NCI-H2029 treated with DMSO at 0.1 percent for 48 hours (cell line): ENCODE results near the gene TNS3.

Experiments
- DNase-seq: peaks from one replicate; lab custom pipeline; 2025; lab: John Stamatoyannopoulos, UW

TNS3 gene

GRCh38 chr7:47303014-47303694 lies 278.8 kb downstream of the TNS3 start:
- no peak for DNase-seq

DNA sequence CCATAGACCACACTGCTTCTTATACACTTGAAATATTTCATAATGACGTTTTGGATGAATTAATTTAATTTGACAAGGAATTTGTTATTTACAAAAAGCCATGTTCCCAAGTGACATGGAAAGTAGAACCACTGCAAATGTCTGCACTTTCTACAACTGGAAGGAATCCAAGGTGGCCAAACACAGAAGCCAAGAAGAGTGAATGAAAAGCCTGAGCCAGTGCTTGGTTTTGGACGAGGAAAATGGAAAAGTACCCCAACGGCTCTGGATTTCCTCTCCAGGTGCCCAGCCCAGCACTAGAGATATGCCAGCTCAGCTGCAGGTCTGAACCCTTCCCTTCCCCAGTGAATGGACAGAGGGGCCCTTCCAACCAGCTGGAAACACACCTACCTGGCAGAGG lies 279.4 kb downstream of the TNS3 start:
- no peak for DNase-seq

DNA sequence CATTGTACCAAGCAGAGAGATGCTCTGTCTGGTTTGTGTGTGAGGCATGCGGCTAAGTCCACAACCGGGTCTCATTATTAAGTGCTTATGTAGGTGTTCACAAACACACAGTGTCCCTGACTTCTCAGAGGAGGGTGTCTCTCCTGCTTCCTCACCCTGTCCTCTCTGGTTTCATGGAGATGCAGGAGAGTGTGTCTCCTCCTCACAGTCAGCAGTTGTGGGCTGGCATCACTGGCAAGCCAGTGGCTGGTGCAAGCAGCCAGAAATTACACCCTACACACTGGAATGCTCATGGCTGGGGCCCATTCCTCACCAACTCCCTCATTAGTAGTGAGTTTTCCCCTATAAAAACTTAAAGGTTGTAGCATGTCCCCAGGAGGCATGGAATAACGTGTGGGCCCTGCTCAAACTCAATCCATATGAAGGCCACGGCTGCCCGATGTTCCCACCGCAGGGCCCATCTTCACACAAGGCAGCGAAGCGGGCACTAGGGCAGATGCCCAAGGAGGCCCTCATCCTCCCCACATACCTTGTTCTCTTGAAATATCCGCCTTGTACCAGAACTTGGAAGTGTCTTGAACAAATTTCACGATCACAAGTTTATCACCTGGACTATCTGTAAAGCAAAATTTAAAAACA lies 280.1 kb downstream of the TNS3 start:
- DNase-seq: no peak

DNA sequence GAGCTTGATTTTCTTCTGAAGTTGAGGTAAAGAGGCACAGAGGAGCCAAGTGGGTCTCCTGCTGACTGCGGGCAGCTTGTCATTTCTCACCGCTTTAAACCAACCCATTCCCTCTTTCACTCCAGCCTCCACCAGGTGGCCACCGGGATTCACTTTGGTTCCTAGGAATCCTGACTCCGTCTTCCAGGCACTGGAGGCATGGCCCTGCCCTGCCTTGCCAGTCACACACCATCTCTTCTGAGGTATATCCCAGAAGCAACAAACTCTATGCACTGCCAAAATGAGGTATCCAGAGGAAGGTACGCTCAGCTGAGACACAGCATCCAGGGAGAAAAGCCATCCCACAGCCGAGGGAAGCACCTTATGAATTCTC lies 280.8 kb downstream of the TNS3 start:
- no peak for DNase-seq

DNA sequence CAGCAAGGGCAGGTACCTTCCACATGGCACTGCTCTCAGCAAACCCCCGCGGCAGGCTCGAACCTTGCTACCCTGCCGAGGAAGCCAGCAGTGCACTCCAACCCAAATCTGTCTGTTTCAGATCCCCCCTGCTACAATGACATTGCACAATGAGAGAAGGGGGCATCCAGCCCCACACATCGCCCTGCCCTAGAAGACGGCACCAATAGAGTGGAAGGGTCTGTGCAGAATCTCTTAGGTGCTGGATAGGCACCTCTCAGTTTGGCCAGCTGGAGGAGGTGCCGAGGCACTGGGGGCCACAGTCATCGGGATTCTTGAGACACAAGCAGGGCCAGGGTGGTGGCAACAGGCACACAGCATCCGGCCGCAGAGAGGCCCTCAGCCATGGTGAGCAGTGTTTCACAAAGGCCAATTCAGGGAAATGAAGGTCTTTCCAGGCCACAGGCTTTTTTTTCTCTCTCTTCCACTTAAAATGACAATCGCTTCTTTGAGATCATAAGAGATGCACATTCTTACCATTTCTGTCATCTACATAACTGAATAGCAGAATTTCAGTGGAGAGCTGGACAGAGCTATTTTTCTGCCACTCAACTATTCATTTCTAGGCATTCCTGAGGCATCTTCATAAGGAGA lies 281.3 kb downstream of the TNS3 start:
- DNase-seq: no peak

- no peak for DNase-seq
Observed at GRCh38 chr7:47299496-47299895, 282.4 kb downstream of the TNS3 start.

- no peak for DNase-seq
Observed at GRCh38 chr7:47298636-47299035, 283.3 kb downstream of the TNS3 start.

DNA sequence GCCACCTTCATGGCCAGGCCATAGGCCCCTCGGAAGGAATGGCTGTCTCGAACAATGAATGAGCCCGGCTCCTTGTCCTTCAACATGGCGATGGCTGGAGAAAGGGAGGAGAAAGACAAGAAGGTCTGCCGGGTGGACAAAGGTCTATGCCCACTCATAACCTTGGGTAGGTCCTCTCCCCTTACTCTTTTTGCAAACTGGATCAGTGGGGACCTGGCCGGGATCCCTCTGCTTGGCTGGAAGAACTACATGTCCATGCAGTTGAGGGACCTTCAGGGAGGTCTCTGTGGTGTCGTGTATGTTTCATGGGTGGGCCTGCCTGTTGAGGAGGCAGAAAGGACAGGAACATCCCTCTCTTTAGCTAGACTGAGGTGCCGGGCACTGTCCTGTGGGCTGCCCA lies 284.8 kb downstream of the TNS3 start:
- no peak for DNase-seq

DNA sequence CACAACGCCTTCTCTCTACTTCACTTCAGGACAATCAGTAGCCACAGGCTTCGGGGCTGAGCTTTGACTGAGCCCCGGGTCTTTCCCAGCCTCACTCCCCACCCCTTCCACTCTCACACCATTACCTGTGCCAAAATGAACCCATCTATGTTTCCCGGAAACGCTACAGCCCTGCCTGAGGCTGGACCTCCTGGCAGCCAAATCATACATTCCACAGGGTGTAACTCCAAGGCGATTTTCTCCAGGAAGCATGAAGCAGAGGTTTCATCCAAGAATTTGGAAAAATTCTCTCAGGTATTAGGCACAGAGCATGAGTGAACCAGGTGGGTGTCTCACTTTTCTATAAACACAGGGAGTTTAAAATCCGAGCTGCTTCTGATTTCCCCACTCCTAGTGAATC lies 286.3 kb downstream of the TNS3 start:
- no peak for DNase-seq

DNA sequence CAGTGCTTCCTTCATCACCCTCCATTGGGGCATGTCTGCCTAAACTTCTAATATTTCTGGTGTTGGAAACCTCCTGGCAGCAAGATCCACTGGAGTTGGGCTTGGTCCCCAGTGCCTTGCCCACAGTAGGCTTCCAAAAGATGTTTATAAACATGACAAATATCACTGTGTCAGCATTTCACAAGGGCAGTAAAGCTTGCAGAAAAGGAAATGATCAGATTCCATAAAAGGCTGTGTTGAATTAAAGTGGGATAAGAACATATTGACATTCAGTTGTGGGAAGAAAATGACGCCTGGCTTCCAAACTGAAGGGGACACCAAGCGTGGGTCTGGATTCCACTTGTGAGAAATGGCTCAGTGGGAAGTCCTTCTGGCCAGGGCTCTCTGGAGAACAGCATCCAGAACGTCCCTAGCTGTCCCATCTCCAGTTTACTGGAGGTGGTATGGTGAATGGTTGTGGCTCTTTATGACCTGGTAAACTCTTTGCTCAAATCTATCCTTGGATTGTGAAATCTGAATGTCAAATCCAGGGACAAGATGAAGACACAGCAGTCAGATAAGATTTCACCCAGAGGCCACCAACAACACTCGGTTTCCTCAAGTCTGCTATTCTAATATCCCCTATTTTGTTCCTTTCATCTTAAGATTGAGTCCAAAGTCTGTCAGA lies 287.2 kb downstream of the TNS3 start:
- DNase-seq: no peak

GRCh38 chr7:47293884-47294555 lies 287.9 kb downstream of the TNS3 start:
- no peak for DNase-seq

DNA sequence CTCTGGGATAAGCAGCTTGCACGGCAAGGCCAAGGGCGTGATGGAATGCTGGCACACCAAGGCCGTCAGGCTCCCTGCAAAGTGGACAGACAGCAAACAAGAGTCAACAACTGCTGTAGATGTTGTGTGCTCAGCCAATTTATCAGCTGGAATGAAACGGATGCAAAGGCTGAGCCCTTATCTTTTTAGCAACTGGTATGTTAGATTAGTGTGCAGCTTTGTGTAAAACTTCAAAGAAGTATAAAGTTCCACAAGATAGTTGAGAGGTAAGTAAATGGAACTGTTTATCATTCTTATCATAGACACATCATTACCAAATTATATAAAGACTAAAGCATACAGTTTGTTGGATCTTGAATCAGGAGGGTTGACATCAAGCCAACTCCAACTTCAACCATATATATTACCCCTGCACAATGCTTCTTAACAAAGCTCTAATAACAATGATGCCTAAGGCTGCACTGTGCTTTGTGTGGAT lies 289.0 kb downstream of the TNS3 start:
- DNase-seq: no peak

GRCh38 chr7:47291461-47292081 lies 290.3 kb downstream of the TNS3 start:
- no peak for DNase-seq

- no peak for DNase-seq
Observed at GRCh38 chr7:47290867-47291266, 291.0 kb downstream of the TNS3 start.

- DNase-seq: no peak
Observed at GRCh38 chr7:47290466-47290865, 291.4 kb downstream of the TNS3 start.

DNA sequence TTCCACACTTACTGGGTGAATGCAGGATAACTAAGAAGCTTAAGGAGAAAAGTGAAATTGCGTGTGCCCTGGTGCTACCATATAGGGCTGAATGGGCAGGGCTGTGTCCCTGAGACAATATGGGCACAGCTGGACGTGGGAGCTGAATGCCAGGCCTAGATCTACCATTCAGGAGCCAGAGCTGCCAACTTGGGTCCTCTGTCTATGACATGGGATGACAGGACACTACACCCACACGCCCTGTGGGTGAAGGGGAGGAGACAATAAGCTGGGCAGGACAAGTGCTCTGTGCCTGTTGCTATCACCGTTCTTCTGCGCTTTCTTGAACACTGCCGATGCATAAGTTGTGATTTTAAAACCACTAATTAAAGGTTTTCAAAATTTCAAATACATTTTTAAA lies 293.9 kb downstream of the TNS3 start:
- no peak for DNase-seq

DNA sequence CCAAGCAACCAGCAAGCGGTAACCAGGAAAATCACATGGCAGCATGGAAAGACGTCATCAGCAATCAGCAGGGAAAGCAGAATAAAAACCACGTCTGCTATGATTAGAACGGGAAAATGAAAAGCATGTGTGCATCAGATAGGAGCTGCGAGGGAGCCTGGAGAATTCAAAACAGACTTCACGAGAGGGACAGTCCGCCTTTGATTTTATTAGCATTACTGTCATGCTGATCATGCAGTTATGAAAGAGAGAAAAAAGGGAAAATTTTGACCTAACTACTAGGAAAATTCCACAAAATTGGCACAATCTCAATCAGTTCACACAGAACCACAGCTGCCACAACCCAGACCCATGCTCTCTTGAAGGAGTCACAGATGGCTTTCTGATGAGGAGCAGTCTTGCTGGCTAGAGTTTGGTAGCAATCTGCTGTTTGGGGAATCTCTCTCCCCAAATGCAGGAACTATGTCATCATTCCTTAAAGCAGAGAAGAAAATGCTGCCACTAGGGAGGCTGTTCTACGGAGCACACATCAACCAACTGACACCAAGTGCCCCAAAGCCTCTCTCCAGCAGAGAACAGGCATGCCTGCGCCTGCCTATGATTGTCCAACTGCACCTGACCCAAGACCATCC lies 295.9 kb downstream of the TNS3 start:
- no peak for DNase-seq

- peak; percentile 2 for DNase-seq
Observed at GRCh38 chr7:47284691-47285635, 296.9 kb downstream of the TNS3 start.

GRCh38 chr7:47283497-47284131 lies 298.3 kb downstream of the TNS3 start:
- no peak for DNase-seq
